BE2C (cell line): Measurements from ENCODE around the gene CSMD2.

ENCODE experiments used
- DNase-seq: peaks from one replicate; pipeline ENCODE4 v3.0.0-alpha.2; 2020
- H3K27me3 ChIP-seq: fragments of 250-450 bp; sonication (Bioruptor Pico); 2 replicates; pipeline ENCODE4 v1.5.1; 2020; ENCODE audit warnings: mild to moderate bottlenecking
- H3K36me3 ChIP-seq: fragments of 250-450 bp; sonication (Bioruptor Pico); 2 replicates; pipeline ENCODE4 v1.5.1; 2020; ENCODE audit warnings: mild to moderate bottlenecking
- H3K4me1 ChIP-seq: fragments of 250-450 bp; sonication (Bioruptor Pico); 2 replicates; pipeline ENCODE4 v1.5.1; 2020
- H3K4me3 ChIP-seq: 2 replicates; pipeline ENCODE4 v1.5.1; 2011; ENCODE audit warnings: low read depth, low read length
- H3K9me3 ChIP-seq: fragments of 250-450 bp; sonication (Bioruptor Pico); 2 replicates; pipeline ENCODE4 v1.5.1; 2020
- CTCF ChIP-seq: IDR thresholded peaks from 2 replicates; pipeline ENCODE4 v1.5.1; 2012; ENCODE audit warnings: mild to moderate bottlenecking, low read depth, low read length

CSMD2 gene

DNA sequence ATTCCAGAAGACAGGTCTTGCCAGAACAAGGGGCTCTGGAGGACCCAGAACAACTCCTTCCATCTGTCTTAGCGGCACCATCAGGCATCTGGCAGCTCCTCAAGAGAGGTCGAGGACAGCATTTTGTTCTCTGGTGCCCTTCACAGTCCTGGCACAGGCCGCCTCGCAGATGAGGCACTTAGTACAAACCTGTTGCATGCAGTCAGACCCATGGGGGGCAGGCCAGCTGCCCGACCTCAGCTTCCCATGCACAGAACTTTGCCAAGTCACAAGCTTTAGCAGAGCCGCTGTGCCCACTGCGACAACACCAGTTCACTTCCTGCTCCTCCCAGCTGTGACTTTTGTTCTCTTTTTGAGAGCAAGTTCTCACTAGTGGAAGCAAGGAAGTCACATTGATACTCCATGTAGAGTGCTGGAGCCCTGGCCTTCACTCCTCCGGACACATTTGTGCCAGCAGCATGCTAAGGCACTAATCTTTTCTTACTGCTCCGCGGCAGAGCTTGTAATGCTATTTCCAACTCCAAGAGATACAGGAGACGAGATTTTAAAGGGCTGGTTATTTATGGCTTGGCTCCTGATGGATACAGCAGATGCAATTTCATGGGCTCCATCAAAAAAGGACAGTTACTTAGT lies 256.6 kb downstream of the CSMD2 start:
- TF ChIP-seq CTCF, result no peak

GRCh38 chr1:33906156-33906555 lies 258.9 kb downstream of the CSMD2 start:
- Histone ChIP-seq H3K36me3 (no peaks in the 10 kb centered on the region), H3K4me3 (no peak overlapping the region), H3K9me3 (no peaks in the 10 kb centered on the region), H3K4me1 (no peaks in the 10 kb centered on the region), H3K27me3 (no peaks in the 10 kb centered on the region)
- TF ChIP-seq CTCF, result no peak
- no peak for DNase-seq

More for the DNA sequence above, 256.6 kb downstream of the CSMD2 start:
- H3K27me3 ChIP-seq, result no peaks in the 10 kb centered on the region
- no peaks in the 10 kb centered on the region for H3K4me1 ChIP-seq
- no peak overlapping the region for H3K4me3 ChIP-seq
- DNase-seq, result no peak
- no peaks in the 10 kb centered on the region for H3K36me3 ChIP-seq
- no peaks in the 10 kb centered on the region for H3K9me3 ChIP-seq

DNA sequence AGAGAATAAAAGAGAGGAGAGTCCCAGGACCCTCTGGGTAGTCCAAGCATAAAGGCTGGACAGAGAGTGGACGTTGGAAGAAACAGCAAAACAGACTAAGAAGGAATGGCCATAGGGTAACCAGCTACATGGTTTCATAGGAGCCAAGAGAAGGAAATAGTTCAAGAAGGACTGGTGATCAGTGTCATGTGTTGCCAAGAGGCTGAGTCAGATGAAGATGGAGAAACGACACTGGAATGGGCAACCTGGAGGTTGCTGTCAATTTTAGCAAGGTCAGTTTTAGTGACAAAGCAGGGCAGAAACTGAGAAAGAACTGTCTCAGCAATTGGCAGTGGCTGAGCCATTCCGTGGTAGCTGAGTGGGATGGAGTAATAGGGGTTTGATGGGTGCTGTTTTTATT lies 259.8 kb downstream of the CSMD2 start:
- Histone ChIP-seq H3K4me3 (no peak overlapping the region), H3K27me3 (no peaks in the 10 kb centered on the region), H3K36me3 (no peaks in the 10 kb centered on the region), H3K4me1 (no peaks in the 10 kb centered on the region), H3K9me3 (no peaks in the 10 kb centered on the region)
- TF ChIP-seq CTCF, result no peak
- DNase-seq, result no peak

GRCh38 chr1:33903210-33903589 lies 261.8 kb downstream of the CSMD2 start:
- no peak for DNase-seq
- no peaks in the 10 kb centered on the region for H3K27me3 ChIP-seq

GRCh38 chr1:33902486-33903209 lies 262.4 kb downstream of the CSMD2 start:
- Histone ChIP-seq H3K4me1 (no peaks in the 10 kb centered on the region), H3K9me3 (no peaks in the 10 kb centered on the region), H3K4me3 (no peak overlapping the region), H3K27me3 (no peaks in the 10 kb centered on the region), H3K36me3 (no peaks in the 10 kb centered on the region)
- TF ChIP-seq CTCF, result no peak
- DNase-seq, result no peak

More at GRCh38 chr1:33903210-33903589, 261.8 kb downstream of the CSMD2 start:
- Histone ChIP-seq H3K4me1 (no peaks in the 10 kb centered on the region), H3K4me3 (no peak overlapping the region), H3K36me3 (no peaks in the 10 kb centered on the region), H3K9me3 (no peaks in the 10 kb centered on the region)
- no peak for TF ChIP-seq CTCF

DNA sequence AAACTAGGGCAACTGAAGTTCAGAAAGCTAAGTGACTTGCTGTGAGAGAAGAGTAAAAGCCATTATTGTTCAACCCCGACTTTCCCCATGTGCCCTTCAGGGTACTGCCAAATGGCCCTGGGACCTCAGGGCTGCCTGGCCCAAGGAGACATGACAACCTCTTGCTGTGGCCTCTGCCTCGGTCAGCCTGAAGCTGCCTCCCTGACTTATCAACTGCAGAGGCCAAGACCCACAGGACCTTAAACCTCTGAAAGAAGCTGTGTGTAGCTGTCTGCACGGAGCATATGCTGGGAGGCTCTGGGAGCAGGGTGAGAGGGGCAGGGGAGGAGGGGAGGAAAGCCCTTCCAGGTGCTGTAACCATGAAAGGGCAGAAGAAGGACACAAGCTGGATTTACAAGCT lies 265.3 kb downstream of the CSMD2 start:
- Histone ChIP-seq H3K4me1 (no peaks in the 10 kb centered on the region), H3K36me3 (no peaks in the 10 kb centered on the region), H3K27me3 (no peaks in the 10 kb centered on the region), H3K4me3 (no peak overlapping the region), H3K9me3 (no peaks in the 10 kb centered on the region)
- TF ChIP-seq CTCF, result no peak
- no peak for DNase-seq
